ENCODE results near the gene PSME4.
A peak's percentile ranks its signal among the peaks of the same experiment; 100 is the strongest.
"Not testable (repeated sequence)": the region's sequence is repeated elsewhere in the genome, so short reads cannot be mapped to it uniquely, and the experiment has no call there.

Gene PSME4

DNA sequence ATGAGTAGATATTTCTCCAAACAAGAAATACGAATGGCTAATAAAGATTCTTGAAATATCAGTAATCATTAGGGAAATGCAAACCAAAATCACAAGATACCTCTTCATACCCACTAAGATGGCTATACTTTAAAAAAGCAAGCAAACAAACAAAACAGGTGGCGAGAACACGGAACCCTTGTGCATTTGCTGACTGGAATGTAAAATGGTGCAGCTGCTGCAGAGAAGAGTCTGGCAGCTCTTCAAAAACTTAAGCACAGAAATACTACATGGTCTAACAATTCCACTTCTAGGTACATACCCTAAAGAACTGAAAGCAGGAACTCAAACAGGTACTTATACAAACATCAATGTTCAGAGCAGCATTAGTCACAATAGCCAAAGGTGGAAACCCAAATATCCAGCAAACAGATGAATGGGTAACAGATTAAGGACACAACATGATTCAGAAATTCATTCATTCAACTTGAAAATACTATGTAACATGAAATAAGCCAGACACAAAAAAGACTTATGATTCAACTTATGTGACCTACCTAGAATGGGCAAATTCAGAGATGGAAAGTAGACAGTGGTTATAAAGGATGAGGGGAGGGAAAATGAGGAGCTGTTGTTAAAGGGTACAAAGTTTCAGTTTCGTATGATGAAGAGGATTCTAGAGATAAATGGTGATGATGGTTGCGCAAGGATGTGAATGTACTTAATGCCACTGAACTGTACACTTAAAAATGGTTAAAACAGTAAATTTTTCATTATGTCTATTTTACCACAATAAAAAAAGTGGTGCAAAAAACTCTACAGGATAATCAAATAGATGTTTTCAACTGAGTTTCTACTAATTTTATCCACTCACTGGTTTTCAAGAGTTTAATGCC, 84.2 kb downstream of the PSME4 start:
- no peak for DNase-seq

DNA sequence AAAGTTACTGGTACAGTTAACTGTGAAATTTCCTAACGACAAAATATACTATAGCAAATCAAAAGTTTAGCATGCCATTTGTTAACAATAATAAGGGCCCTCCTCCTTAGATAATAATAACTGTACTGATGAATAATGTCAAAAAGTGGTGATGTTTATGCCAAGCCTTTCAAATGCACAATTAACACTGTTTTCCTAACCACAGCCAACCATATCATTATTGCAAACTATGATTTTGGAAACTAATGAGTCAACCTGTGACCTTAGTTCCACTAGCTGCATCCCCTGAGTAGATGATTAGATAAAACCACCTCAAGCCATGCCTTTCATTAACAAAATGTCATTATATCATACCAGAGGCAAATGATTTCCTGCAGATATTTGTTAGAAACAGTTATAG, 85.9 kb downstream of the PSME4 start:
- no peak for DNase-seq

DNA sequence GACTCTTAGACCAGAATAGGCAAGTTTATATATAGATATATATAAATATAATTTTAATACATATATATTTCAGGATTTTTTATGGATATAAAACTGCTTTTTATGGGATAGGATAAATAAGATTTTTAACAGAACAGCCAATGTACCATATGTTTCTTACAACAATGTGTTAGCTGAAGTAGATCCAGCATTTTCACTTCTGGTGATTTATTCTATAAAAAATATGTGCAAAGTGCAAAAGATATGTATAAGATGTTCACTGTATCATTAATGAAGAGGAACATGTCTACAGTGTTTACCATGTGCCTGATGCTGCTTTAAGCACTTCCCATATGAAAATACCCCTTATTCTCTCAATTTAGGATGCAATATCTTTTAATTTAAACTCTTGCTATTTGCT, 88.8 kb downstream of the PSME4 start:
- no peak for DNase-seq

DNA sequence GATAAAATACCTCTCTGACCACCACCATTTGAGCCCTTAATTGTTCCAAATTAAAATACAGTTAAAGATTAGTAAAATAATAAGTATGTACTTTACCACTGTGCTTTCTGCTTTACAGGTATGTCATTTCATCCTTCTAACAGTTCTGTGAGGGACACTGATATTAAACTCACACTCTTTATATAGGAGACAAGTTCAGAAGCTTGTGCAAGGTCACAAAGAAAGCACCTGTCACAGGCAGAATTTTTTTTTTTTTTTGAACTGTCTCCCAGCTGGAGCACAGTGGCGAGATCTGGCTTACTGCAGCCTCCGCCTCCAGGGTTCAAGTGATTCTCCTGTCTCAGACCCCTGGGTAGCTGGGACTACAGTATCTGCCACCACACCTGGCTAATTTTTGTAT, 89.4 kb downstream of the PSME4 start:
- no peak for DNase-seq

DNA sequence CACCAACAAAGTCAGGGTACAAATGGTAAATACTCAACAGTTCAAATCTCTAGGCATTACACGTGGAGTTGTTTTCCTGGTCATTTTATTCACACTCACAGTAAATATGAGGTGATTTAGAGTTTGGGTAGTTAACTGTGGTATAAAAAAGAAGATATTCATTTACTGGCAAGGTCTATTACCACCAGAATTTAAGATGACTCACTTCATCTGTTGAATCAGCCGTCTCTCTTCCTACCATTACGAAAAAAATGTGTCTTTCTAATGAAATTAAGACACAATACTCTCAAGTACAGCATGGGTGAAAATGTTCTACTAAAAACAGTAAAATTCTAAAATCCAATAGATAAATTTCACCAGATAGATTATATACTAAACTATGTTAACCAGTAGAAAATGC, 90.0 kb downstream of the PSME4 start:
- DNase-seq: no peak

DNA sequence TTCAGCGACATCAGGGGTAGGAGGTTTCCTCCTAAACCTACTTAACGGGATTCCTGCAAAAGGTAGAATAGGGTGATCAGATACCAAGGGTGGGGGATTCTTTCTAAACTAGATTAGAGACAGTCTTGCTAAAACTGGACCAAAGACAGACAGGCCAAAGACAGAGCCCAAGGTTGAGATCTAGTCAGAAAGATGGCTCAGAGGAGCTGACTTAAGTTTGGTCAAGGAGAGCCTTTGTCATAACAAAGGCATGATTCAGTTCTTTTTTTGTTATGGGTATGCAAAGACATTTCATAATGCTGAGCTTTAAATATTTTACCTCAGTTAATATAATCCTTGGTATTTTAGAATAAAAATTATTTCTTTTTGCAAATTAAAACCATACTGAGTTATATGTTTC, 93.2 kb downstream of the PSME4 start:
- DNase-seq: no peak

DNA sequence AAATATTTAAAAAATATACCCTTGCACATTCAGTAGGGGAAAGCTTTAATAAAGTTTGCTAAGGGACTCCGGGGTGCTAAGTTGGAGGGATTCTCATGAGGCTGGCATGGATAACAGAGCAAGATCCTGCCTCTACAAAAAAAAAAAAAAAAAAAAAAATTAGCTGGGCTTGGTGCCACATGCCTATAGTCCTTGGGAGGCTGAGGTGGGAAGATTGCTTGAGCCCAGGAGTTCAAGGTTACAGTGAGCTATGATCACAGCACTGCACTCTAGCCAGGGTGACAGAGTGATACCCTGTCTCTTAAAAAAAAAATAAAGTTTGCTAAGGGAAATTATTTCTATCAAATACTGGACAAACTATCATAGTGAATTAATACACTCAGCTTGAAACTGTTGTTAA, 93.7 kb downstream of the PSME4 start:
- no peak for DNase-seq

DNA sequence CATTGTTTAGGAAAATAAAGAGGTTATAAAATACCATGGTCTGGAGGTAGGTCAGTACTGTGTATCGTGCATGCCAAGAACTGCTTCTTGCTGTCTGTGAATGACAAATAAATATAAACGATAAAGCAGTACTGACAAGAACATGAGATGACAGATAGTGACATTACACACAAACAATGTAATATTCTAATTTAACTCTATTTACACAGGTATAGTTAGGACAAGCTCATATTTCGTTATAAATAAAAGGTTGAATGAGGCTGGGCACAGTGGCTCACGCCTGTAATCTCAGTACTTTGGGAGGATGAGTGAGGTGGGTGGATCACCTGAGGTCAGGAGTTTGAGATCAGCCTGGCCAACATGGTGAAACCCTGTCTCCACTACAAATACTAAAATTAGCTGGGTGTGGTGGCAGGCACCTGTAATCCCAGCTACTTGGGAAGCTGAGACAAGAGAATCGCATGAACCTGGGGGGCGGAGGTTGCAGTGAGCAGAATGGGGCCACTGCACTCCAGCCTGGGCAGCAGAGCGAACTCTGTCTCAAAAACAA, 96.3 kb downstream of the PSME4 start:
- no peak for DNase-seq

DNA sequence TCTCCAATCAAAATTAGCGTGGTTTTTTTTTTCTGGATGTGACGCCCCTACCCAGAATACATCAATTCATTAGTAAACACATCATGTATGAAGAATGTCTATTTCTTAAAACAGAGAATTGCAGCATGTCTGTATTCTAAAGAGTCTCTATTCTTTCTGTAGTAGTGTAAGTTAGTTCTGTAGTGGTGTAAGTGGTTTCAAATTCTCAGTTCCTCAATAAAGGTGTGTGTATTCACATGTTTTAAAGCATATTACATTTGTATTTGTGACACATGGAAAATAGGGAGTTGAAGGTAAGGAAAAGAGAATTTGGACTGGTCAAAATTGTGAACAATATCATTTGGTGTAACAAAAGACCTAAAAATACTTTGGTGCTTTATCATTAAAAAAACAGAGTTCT, 103.0 kb downstream of the PSME4 start:
- no peak for DNase-seq

DNA sequence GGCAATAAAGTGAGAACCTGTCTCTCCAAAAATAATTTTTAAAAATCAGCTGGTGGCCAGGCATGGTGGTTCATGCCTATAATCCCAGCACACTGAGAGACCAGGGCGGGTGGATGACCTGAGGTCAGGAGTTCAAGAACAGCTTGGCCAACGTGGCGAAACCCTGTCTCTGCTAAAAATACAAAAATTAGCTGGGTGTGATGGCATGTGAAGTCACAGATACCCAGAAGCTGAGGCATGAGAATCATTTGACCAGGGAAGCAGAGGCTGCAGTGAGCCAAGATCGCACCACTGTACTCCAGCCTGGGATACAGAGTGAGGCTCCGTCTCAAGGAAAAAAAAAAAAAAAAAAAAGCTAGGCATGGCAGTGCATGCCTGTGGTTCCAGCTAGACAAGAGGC, 103.6 kb downstream of the PSME4 start:
- DNase-seq: no peak

DNA sequence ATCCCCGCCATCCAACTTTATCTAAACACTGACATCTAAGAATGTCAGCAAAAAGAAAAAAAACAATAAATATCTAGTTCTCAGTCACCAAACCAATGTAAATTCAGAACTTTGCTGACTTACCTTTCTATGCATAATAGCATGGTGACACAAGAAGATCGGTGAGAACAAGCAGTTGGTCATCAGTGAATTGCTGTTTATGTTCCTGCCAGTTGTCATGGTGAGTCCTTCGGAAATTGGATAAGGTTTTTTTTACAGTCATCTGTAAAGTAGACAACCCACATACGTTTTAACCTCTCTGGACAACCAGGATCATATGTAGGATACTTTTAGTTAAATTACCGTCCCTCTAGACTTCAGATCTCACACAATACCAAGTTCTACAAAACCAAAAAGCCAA, 104.8 kb downstream of the PSME4 start:
- DNase-seq: no peak

DNA sequence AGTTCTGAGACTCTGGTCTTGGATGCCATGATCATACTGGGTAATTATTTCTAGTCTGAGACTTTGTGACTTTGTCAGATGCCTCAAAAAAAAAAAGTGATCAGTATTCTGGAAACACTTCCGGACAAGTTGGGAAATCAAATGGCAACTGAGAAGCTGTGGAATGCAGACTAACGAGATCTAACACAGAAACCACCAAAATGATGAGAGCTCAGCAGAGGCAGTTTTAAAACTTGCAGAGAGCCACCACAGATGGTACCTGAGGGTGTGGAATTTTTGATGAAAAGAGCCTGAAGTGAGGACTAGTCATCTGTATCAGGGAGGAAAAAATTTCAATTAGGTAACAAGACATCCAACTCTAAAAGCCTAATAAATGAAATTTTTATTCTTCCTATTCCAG, 105.5 kb downstream of the PSME4 start:
- no peak for DNase-seq

DNA sequence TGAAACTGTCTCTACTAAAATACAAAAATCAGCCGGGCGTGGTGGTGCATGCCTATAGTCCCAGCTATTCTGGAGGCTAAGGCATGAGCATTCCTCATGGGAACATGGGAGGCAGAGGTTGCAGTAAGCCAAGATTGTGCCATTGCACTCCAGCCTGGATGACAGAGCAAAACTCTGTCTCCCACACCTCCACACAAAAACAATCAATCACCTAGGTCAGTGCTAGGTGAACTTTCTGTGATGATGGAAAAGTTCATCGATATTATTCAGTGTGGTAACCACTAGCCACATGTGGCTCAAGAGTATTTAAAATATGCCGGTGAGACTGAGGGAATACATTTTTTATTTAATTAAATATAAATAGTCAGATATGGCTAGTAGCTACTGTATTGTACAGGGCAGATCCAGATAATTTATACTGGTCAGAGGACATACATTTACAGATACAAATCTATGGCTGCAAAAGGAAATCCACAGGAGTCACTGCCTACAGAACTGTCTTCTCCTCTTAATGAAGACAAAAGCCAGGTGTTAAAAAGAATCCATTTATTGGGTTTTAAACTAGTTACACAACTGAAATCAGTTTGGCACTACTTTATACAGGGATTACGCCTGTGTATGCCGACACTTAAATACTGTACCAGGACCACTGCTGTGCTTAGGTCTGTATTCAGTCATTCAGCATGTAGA, 107.1 kb downstream of the PSME4 start:
- no peak for DNase-seq

DNA sequence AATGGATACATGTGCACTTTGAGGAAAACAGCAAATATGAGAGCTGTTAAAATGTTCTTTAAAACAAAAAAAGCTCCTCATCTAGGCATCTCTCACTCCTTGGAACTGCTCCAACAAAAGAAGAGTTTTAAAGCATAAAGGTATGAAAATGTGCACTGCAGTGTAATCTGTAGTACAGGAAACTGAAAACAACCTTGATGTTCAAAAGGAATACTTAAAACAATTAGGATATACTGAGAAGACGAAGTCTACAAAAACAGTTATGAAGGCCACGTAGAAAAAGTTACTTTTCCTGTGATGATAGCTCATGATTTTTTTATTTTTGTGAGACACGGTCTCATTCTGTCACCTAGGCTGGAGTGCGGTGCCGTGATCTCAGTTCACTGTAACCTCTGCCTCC, 109.0 kb downstream of the PSME4 start:
- DNase-seq: no peak

DNA sequence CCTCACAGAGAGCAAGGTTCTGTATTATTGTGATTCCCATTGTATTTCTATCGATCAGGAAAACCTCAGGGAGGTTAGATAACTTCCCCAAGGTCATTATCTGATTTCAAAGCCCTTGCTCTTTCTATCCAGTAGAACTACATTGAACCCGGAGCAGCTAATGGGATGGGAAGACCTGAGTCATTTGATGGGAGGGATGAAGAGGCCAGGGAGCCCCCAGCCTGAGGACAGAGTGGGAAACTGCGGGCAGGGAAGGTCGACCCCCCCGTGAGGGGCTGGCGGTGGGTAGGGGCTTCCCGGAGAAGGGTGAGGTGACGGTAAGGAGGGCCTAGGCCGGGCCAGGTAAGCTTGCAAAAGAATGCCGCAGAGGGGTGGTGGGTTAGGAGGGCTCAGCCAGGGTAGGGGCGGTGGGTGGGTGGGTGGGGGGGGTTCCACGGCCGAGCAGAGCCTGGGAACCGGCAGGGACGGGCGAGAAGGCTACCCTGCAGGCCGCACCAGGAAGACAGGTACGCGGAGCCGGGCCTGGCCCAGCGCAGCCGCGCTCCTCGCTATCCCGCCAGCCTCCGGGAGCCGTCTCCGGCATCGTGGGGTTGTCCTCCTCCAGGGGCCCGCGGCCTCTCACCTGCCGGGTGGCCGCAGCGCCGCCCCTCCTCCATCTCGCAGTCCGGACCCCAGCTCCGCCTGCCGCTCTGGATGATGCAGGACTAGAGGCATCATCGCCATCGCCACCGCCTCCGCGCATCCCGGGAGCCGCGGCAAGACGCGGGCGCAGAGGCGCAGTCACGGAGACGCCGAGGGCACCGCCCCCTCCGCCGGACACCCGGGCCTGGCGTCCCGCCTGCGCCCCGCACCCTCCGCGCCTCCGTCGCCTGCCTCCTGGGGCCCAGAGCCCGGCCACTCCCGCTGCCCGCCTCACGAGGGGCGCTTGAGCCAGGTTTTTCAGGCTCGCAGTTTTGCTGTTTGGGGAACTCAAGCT, 111.3 kb downstream of the PSME4 start, which contains the start of gene GPR75:
Gene GPR75 (minus strand): TSS at position 762 of the 976 bp plus-strand sequence. CDS start 5,211 bp downstream, outside the sequence.
- DNase-seq: peak; percentile 54

DNA sequence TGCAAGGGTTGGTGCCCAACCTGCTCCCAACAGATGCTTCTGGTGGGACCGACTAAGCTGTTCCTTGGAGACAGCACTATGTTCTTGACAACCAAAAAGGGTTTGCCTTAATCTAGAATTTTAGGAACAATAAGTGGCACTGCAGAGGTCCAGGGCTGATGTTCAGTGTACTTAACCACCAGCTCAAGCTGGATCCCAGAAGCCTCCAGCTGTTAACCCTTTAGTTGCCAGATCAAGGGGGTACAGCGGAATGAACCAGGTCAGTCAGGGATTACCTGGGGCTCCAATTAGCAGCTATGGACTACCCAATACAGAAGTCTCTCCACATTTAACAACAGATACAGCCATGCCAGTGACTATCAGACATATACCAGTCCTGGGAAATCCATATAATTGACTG, 114.5 kb downstream of the PSME4 start:
- DNase-seq: no peak

DNA sequence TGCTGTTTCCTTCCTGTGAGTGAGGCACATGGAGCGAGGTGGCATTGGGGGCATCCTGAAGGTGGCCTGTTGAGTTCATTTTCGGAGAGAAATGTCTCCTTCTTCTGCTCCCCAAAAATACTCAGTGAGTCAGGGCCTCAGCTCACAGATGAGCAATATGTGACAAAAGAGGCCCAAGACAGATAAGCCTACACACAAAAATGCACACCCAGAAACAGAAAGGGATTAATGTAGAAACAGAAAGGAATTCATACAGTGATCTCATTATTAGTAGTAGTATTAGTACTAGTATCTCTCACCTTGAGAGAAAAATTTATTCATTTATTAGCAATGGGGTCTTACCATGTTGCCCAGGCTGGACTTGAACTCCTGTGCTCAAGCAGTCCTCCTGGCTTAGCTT, 116.1 kb downstream of the PSME4 start:
- DNase-seq: no peak

DNA sequence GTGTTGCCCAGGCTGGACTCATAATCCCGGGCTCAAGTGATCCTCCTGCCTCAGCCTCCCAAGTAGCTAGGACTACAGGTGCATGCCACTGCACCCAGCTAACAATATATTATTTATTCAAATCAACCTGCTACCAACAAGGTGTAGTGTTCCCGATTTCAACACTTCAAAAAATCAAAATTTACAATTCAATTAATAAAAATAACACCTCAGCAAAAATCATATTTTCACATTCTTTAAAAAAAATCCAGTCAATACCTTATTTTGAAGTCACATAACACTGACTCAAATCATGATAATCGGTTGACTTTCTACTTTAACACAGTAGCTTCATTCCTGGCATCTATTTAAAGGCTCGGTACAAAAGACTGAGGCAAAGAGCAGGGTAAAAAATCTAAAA, 118.3 kb downstream of the PSME4 start:
- no peak for DNase-seq

DNA sequence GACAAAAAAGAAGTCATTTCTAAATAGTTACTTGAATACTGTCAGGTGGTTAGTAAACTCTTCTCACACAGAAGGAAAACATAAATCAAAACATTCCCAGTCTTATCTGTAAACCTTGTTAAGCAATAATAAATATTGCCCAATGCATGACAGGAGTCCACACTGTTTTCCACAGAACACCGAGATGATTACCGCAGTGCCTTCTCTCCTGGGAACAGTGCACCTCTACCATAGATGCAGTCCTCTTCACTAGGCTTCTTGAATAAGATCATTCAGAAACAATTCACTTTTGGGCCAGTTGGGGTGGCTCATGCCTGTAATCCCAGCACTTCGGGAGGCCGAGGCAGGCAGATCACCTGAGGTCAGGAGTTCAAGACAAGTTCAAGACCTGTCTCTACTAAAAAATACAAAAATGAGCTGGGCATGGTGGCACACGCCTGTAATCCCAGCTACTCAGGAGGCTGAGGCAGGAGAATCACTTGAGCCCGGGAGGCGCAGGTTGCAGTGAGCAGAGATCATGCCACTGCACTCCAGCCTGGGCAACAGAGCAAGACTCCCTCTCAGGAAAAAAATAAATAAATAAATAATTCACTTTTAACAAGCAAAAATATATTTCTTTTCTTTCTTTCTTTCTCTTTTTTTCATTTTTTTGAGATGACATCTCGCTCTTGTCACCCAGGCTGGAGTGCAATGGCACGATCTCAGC, 119.6 kb downstream of the PSME4 start:
- not testable (repeated sequence) for DNase-seq

DNA sequence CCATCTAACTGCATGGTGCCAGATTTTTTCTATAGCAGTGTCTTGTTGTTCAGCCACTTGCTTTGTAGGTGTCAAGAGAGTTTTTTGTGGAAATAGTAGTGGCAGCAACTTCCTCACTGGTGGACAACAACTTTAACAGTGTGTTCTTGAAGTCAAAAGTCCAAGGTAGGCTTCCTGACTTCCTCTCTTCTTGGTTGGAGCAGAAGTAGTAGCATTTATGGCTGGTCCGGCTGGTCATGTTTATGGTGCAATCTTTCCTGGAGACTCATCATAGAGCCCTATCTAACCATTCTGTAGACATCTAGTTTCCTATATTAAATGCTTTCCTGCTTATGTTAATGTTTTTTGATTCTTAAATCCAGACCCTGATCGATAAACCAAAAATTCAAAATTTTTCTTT, 122.7 kb downstream of the PSME4 start:
- no peak for DNase-seq

DNA sequence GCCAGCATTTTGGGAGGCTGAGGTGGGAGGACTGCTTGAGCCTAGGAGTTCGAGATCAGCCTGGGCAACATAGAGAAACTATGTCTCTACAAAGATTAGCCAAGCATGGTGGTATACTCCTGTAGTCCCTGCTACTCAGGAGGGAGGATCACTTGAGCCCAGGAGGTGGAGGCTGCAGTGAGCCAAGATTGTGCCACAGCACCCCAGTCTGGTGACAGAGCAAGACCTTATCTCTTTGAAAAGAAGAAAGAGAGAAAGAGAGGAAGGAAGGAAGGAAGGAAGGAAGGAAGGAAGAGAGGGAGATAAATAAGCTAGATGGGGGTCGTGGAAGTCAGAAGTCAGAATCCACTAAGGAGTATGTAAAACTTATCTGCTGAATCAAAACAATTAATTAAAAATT, 127.2 kb downstream of the PSME4 start:
- DNase-seq: no peak

DNA sequence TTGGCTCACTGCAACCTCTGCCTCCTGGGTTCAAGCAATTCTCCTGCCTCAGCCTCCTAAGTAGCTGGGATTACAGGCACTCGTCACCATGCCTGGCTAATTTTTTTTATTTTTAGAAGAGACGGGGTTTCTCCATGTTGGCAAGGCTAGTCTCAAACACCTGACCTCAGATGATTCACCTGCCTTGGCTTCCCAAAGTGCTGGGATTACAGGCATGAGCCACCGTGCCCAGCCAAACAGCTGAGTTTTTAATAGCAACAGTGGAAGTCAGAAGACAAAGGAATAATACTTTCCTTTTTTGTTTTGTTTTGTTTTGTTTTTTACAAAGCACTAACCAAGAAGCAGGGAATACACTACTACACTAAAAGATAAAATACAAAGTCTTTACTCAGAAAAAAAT, 127.9 kb downstream of the PSME4 start:
- DNase-seq: no peak

Measured in right forelimb (tissue), 1 donor.